ENCODE data around the gene RNASE9.
"Not testable (repeated sequence)": the region's sequence is repeated elsewhere in the genome, so short reads cannot be mapped to it uniquely, and the experiment has no call there.

GRCh38 chr14:20569865-20570264, 9.0 kb upstream of the RNASE9 start:
- TF ChIP-seq CTCF (IDR thresholded peaks at IDR 0.05); POLR2AphosphoS5 (IDR thresholded peaks at IDR 0.05); POLR2A (IDR thresholded peaks at IDR 0.05; ENCODE audit: low read depth): not testable (repeated sequence)

Measured in esophagus muscularis mucosa (tissue), 3 donors.